NCI-H2107 treated with DMSO at 0.1 percent for 48 hours (cell line): ENCODE results near the gene NKX2-1.

Experiments
- DNase-seq: peaks from one replicate; lab custom pipeline; 2025; ENCODE audit not compliant: unreplicated experiment; lab: John Stamatoyannopoulos, UW

NKX2-1 gene

GRCh38 chr14:36518031-36518585 is 1.9 kb downstream of the NKX2-1 start:
- DNase-seq: no peak

- no peak for DNase-seq
Measured at GRCh38 chr14:36517242-36518030, 2.6 kb downstream of the NKX2-1 start.

- no peak for DNase-seq
Measured at GRCh38 chr14:36516719-36517241, 3.3 kb downstream of the NKX2-1 start.

- DNase-seq: no peak
Measured at GRCh38 chr14:36515896-36516718, 3.9 kb downstream of the NKX2-1 start.

GRCh38 chr14:36515105-36515593 is 4.9 kb downstream of the NKX2-1 start:
- DNase-seq: no peak

- DNase-seq: no peak
Measured at GRCh38 chr14:36514278-36515104, 5.5 kb downstream of the NKX2-1 start.

- no peak for DNase-seq
Measured at GRCh38 chr14:36513451-36514277, 6.4 kb downstream of the NKX2-1 start.

GRCh38 chr14:36513012-36513420 is 7.0 kb downstream of the NKX2-1 start:
- DNase-seq: no peak

- no peak for DNase-seq
Measured at GRCh38 chr14:36512585-36513003, 7.4 kb downstream of the NKX2-1 start.

GRCh38 chr14:36511981-36512584 is 7.9 kb downstream of the NKX2-1 start:
- DNase-seq: no peak

- no peak for DNase-seq
Measured at GRCh38 chr14:36510874-36511273, 9.2 kb downstream of the NKX2-1 start.

GRCh38 chr14:36510078-36510799 is 9.8 kb downstream of the NKX2-1 start:
- no peak for DNase-seq

GRCh38 chr14:36509069-36509917 is 10.7 kb downstream of the NKX2-1 start:
- DNase-seq: no peak

- DNase-seq: no peak
Measured at GRCh38 chr14:36508418-36509068, 11.5 kb downstream of the NKX2-1 start.

- no peak for DNase-seq
Measured at GRCh38 chr14:36507847-36508417, 12.1 kb downstream of the NKX2-1 start.

- no peak for DNase-seq
Measured at GRCh38 chr14:36506732-36507614, 13.1 kb downstream of the NKX2-1 start.
